ENCODE measurements around the gene ZHX3.
"Not testable (repeated sequence)": the region's sequence is repeated elsewhere in the genome, so short reads cannot be mapped to it uniquely, and the experiment has no call there.

The ZHX3 gene

DNA sequence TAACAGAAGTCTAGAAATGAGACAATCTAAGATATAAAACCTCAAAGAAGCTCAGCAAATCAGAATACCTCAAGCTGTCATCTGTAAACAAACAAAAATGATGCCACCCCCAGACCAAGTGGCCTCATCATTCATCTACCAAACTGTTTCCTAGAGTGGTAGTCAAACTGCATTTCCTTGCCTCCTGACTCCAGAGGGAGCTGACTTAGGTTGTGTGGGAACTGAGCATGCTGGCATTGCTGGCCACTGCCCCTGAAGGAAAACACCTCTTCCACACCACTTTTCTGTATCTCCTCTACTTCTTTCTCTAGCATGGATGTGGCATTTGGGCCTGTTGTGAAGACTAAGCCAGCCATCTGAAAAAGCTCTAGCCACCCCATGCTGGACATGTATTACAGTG lies 56.3 kb downstream of the ZHX3 start:
- no peak for DNase-seq (ENCODE audit: low read depth, low spot score)

DNA sequence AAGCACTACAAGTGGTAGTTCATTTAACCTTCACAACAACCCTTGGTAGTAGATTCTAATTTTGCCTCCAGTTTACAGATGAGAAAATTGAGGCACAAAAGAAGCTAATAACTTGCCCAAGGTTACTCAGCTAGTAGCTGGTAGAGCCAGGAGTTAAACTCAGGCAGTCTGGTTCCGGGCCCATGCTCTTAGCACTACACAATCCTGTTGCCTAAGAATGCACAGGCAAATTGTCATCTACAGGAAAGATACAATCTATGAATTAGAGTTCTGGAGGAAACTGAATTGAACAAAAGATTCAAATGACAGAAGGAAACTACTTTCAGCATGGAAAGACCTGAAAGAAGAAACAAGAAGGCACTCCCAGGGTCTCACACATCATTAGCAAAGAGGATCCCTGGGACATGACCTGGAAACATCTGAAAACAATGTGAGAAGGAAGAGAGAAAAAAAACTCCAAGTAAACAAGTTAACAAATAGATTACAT lies 56.8 kb downstream of the ZHX3 start:
- no peak for DNase-seq (ENCODE audit: low read depth, low spot score)

DNA sequence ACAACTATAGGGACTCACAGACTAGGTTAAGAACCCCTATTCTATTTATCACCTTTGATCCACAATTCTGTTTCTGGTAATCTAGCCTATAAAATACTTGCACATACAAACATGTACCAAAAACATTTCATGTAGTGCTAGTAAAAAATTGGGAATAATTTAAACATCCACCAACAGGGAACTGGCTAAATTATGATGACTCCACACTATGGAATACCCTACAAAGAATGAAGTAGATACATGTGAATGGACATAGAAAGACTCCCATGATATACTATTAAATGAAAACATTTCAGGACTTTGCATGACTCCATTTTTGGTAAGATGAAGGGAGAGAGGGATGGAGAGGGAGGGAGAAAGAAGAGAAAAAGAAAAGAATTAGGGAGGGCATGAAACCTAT lies 58.2 kb downstream of the ZHX3 start:
- DNase-seq (ENCODE audit: low read depth, low spot score) = no peak

DNA sequence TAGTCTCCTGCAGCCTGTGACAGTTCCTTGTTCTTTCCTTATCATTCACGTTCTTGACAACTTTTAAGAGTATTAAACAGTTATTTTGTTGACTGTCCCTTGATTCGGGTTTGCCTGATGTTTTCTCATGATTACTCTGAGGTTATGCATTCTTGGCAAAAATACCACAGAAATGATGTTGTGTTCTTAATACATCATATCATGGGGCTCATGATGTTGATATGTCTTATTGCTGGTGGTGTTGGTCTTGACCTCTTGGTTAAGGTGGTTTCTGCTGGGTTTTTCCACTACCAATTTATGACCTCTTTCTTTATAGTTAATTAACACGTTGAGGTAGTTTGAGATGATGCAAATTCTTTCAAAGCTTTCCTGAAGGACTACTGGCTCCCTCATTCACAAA lies 59.1 kb downstream of the ZHX3 start:
- no peak for DNase-seq (ENCODE audit: low read depth, low spot score)

DNA sequence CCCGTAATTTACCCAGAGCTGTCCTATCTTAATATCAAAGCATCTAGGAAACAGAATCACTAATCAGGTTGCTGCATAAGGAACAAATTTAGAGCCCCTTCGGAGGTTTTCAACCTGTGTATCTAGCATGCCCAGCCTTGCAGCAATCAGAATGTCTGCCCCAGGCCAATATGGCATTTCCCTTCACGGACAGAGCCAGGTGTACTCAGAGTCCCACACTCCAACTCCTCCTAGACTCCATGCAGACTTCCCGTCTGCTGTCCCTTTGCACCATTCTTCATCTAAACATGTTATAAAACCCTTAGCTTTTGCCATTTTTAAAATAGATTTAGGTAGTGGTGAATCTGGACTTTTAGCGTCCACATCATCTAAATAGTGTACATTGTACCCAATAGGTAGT lies 61.0 kb downstream of the ZHX3 start:
- DNase-seq (ENCODE audit: low read depth, low spot score) = no peak

DNA sequence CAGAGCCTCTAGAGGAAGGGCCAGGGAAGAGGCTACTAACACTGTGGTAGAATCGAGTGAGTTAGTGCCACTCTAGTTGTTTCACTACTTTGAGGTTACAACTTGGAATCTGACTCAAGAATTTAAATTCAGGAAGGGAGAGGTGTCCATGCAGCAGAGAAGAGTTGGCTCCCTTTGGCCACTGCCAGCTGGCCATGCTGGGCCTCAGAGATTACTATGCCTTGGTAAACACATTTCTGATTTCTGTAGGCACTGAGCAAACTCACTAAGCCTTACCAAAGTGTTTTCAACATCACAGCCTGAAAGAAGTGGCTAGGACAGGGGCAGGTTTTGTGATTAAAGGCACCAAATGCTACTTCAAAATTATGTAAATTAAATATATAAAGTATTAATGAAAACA lies 61.9 kb downstream of the ZHX3 start:
- DNase-seq (ENCODE audit: low read depth, low spot score) = no peak

DNA sequence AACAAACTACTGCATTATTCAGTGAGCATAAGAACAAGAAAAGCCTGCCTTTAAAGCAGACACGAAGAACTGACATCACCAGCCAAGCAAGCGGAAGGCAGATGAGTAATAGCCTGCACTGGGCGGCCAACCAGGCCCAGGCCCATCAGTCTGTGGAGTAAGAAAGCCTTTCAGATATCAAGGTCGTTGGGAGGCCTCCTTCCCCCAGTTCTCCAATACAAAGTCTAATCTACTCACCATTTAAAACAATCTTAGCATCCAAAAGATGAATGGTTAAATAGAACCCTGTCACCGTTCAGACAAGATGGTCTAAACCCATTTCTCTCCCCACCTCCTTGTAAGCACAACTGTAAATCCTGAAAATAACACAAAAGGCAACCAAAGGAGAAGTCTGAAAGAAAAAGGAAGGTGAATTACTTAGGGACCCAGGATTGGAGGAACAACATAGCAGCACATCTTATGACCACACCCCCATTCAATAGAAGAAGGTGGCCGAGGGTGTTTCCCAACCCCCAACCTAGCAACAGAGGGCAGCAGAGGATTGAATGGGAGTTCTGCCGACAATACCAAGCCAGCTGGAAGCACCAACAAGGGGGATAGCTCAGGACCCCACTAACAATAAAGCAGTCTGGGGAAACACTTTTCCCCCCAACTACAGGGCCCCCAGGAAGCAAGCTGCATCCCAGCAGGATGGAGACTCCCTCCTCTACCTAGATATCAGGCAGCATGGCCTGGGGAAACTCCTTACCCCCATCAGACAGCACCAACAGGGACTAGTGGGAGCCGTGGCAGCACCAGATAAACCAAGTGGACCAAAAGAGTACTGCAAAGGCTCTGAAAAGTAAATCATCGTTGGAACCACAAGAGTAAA lies 67.9 kb downstream of the ZHX3 start:
- DNase-seq (ENCODE audit: low read depth, low spot score) = no peak

DNA sequence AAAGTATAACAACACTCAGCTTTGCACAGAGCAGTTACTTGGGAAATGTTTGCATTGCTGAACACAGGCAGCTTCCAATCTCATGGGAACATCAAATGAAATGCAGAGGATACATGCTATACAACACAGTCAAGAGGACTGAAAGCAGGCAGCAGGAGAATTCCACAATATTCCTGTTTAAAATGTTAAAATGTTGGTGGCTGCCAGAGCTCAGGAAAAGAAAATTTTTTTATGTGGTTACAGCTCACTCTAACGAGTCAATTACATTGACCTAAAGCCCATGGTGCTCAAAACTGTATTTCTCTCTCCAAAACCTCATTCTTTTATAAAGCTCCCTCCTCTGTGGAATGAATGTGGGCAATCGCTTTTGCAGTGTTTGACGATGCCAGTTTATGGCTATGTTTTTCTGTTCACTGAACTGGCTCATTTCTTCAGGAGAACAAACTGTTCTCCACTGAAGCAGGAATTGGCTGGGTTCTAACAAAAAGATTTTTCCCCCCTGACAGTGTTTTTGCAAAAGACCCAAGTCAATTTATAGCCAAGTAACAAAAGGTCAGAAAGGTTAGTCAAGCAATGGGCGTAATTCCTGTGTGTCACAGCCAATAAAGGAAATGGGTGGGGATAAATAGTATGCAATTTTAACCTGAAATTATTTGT lies 69.0 kb downstream of the ZHX3 start:
- no peak for DNase-seq (ENCODE audit: low read depth, low spot score)

DNA sequence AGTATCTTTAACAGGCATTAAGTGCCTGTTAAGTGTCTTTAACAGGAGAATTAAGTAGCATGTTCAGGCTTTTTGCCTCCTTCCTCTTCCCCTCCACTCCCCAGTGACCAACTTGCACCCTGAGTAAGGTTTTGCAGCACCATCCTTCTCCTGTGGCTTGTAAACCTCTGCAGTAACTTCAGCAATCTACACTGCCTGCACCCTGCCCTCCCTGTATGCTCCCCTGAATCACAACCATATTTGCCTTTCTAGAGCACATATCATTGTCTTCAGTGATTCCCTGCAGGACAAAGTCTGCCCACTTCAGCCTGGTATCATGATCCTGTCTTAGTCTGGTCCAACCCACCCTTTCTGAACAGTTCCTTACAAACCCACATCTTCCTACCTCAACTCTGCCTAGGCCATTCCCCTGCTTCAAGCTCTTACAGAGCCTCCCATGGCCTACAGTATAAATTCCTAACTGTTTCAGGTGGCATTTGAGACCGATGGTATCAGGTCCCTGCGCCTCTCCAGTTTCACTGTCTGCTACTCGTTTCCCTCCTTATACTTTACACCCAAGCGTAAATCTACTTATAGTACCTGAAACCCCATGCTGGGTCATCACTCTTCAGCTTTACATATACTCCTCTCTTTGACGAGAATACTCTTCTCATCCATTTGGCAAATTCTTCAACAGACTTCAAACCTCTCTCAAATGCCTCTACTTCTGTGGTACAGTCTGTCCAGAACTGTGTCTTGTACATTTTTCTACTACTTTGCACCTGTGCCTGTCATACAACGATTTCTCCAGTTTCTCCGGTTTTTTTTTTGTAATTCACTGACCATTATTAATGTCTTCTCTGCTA lies 69.8 kb downstream of the ZHX3 start:
- no peak for DNase-seq (ENCODE audit: low read depth, low spot score)

DNA sequence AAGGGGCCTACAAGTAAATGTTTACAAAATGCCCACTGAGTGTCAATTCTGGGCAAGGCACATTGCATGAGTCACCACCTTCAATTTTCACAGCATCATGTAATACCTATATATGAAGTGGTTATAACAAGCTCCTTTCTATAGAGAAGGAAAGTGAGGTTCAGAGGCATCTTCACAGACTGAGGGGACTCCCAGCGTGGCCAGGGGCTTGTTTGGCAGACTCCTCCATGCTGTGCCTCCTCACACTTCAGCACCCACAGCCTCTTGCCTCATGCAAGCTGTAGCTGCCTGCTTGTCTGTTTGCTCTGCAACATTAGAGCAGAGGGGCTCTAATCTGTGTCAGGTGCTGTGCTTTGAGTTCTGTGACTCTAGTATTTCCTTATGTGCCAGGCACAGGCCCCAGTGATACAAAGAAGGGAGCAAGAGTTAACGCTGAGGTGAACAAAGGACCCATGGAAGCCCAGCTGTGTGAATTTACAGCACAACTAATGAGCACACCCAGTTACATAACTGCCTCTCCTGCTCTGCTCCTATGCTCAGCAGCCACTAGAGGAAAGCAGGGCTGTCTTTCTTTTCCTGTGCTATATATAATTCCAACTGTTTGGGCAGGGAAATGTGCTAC lies 72.3 kb downstream of the ZHX3 start:
- DNase-seq (ENCODE audit: low read depth, low spot score) = no peak

DNA sequence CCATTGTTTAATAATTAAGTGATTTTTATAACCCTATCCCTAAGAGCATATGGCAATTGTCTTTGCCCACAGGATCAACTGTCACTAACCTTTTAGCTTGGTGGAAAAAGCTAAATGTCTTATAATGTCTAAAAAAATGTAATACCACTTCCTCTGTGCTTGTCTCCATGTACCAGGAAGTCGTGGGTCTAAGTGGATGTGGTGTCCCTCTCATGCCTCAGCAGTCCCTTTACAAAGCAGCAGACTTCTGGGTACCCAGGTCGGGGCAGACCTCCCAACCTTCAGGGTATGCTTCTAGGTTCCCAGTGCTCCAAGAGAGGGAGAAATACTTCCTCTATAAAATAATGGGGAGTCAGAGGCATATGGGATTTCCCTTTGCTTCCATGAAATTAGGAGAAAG lies 74.7 kb downstream of the ZHX3 start:
- DNase-seq (ENCODE audit: low read depth, low spot score) = no peak

DNA sequence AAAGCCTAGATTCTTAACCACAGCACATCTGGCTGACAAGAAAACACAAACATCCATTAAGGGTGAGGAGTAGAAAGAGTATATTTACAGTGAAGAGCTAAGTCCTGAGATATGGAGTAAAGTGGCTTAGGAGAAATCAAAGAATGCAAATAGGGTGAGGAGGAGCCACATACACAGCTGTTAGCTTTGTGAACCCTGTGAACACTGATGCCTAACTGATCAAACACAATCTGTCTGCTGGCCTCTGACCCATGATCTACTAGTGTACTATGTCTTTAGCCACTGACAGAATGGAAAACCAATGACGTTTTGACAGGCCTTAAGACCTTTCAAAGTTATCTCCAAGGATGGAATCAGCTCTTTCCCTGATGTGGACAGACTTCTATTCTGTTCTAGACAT lies 75.2 kb downstream of the ZHX3 start:
- no peak for DNase-seq (ENCODE audit: low read depth, low spot score)

DNA sequence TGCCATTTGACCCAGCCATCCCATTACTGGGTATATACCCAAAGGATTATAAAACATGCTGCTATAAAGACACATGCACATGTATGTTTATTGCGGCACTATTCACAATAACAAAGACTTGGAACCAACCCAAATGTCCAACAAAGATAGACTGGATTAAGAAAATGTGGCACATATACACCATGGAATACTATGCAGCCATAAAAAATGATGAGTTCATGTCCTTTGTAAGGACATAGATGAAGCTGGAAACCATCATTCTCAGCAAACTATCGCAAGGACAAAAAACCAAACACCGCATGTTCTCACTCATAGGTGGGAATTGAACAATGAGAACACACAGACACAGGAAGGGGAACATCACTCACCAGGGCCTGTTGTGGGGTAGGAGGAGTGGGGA lies 80.3 kb downstream of the ZHX3 start:
- DNase-seq (ENCODE audit: low read depth, low spot score) = not testable (repeated sequence)

DNA sequence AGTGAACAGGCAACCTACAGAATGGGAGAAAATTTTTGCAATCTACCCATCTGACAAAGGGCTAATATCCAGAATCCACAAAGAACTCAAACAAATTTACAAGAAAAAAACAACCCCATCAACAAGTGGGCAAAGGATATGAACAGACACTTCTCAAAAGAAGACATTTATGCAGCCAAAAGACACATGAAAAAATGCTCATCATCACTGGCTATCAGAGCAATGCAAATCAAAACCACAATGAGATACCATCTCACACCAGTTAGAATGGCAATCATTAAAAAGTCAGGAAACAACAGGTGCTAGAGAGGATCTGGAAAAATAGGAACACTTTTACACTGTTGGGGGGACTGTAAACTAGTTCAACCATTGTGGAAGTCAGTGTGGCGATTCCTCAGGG lies 80.7 kb downstream of the ZHX3 start:
- not testable (repeated sequence) for DNase-seq (ENCODE audit: low read depth, low spot score)

DNA sequence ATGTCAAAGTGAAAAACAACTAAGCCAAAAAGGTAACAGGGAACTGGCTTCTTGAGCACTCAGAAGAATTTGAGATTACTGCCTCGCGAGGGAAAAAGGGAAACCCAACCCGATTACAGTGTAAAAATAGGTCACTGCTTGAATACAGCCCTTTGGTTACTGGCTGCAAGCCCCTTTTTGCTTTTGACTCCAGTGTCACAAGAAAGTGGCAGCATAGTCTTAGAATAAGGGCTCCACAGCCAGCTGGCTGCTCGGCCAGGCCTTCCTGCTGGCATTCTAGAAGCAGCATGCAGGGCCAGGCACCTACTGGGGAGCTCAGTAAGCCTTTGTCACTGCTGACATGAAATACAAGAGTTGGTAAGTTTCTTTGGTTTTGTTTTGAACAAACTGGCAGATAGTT lies 83.0 kb downstream of the ZHX3 start:
- DNase-seq (ENCODE audit: low read depth, low spot score) = no peak

DNA sequence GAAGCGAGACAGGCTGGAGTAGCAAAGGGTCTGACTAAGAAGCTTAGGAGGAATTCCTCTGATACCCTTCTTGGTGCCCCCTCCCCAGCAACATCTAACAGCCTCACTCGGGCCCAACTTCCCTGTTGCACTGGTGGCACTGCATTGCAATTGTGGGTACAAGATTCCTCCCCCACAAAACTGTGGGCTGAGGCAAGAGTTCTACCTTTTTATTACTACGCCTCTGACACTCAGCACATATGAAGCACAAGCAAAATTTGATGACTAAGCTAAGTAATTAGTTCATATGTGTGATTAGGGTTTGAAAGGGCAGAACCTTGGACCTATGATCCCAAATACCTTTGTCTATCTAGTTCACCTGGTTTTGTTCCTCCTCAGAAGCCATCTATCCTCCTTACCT lies 83.5 kb downstream of the ZHX3 start:
- DNase-seq (ENCODE audit: low read depth, low spot score) = no peak

DNA sequence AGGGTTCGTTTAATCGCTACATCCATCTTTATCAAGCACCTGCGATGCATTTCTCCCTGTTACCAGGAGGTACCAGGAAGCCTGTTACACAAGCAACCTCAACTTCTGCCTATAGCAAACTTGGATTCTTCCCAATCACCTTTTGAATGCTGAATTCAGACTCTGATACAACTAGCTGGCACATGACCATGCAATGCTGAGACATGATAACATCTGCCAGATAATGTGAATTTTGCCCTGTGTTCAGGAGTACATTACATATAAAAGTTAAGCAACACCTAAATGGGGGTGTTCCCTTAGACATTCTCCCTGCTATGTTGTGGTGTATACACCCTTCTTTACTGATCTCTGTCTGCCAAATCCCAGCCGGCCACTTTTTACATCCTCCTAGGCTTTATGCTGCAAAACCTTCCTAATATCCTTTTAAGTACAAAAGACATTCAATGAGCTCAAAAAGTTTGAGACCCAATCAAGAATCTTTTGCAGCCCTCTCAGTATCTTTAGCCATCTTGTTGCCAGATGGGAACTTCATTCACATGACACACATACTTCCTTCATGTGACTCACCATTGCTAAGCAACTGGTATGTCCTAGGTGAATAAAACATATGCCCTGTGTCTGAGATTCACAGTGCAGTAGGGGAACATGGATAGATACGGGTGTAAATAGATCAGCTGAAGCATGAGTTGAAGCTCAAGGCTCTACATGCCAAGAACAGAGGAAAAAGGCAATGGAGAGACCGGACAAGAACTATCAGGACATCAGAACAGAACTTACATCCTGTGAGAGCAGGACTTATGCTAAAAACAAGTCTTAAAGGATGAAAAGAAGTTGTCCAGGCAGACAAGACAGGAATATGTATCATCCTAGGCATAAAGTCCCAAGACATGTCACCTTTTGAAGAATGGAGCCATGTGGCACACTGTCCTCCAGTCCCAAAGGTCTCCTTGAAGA lies 84.3 kb downstream of the ZHX3 start:
- DNase-seq (ENCODE audit: low read depth, low spot score) = no peak

DNA sequence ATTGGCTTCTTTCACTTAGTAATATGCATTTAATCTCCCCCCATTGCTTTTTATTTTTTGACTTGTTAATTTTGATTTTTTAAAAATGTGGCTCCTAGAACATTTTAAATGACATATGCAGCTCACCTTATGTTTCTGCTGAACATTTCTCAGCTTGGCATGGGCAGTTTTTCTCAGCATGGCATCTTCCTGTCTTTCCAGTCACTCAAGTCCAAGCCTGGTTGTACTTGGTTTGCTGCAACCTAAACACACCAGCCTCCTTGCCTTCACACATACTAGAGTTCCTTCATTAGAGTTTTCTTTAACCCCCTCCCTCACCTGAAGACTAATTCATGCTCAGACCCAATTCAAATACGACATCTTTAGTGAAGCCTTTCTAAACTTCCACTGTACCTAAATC lies 86.4 kb downstream of the ZHX3 start:
- no peak for DNase-seq (ENCODE audit: low read depth, low spot score)

DNA sequence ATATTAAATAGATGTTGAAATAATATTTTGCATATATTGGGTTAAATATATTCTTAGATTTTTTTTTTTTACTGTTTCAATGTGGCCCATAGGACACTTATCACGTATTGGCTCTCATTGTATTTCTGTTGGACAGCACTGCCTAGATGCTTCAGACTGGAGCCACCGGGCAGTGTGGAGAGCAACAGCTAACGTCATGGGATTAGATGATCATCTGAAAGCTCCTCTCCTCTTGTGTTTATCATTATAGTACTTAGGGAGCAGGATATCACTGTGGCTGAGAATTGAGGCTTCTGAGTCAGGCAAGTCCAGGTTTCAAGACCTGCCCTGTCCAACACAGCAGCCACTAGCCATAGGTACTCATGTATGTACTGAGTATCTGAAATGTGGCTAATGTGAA lies 87.4 kb downstream of the ZHX3 start:
- DNase-seq (ENCODE audit: low read depth, low spot score) = no peak

DNA sequence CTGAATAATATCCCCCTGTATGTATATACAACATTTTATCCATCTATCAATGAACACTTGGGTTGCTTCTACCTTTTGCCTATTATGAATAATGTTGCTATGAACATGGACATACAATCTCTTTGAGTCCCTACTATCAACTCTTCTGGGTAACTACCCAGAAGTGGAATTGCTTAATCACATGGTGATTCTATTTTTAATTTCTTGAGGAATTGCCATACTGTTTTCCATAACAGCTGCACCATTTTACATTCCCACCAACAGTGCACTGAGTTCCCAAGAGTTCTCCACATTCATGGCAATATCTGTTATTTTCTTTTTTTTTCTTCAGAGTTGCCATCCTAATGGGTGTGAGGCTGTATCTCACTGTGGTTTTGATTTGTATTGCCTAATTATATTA lies 88.3 kb downstream of the ZHX3 start:
- DNase-seq (ENCODE audit: low read depth, low spot score) = no peak

DNA sequence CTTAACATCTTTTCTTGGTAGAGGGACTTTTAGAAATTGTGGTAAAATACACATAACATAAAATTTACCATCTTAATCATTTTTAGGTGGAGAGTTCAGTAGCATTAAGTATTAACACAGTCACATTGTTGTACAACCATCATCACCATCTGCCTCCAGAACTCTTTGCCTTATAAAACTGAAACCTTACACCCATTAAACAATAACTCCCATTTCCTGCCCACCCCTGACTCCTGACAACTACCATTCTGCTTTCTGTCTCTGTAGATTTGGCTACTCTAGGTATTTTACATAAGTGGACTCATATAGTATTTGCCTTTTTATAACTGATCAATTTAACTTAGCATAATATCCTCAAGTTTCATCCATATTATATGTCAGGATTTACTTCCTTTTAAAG lies 88.7 kb downstream of the ZHX3 start:
- no peak for DNase-seq (ENCODE audit: low read depth, low spot score)

Data from activated naive CD8-positive, alpha-beta T cell treated with anti-CD3 and anti-CD28 coated beads, Interleukin-2, amount 50 U/mL, for 16 hours (primary cell).